Natural killer cell (primary cell): Measurements from ENCODE around the gene TCP11. TPM values are rescaled to one million over a fixed set of nuclear protein-coding genes. Genes with fewer than 3 reads are reported as not detected.

Experiments
- ATAC-seq, 3 donors: fragments of 150-1000 bp in 2 of 3; fragments of 200-7000 bp in 1 of 3; cut with Tn5 transposase; 1 replicate in 1 of 3; 2 replicates in 2 of 3; pipeline ENCODE4 v1.10.0; 2021; ENCODE audit warnings: mild to moderate bottlenecking in 2 of 3, moderate library complexity in 2 of 3
- DNase-seq, 2 donors: peaks; one replicate each; pipeline versions ENCODE4 v3.0.0 to v3.0.0-alpha.2; 2013 to 2021; ENCODE audit warnings: mixed read lengths in 1 of 2
- H3K27ac ChIP-seq: one replicate; pipeline ENCODE4 v1.5.1; 2013; ENCODE audit warnings: mild to moderate bottlenecking, low read length
- H3K27me3 ChIP-seq: one replicate; pipeline ENCODE4 v1.6.1; 2013; ENCODE audit warnings: low read length; ENCODE audit not compliant: control insufficient read depth, insufficient read depth
- H3K36me3 ChIP-seq: one replicate; pipeline ENCODE4 v1.6.1; 2013; ENCODE audit warnings: low read length; ENCODE audit not compliant: control insufficient read depth, insufficient read depth
- H3K4me1 ChIP-seq: one replicate; pipeline ENCODE4 v1.6.1; 2013; ENCODE audit warnings: low read length; ENCODE audit not compliant: control insufficient read depth, insufficient read depth
- H3K4me3 ChIP-seq: one replicate; pipeline ENCODE4 v1.5.1; 2013; ENCODE audit warnings: low read length
- H3K9me3 ChIP-seq: one replicate; pipeline ENCODE4 v1.6.1; 2013; ENCODE audit warnings: low read length; ENCODE audit not compliant: control insufficient read depth, insufficient read depth
- H3K27ac Mint-ChIP-seq, 2 donors: one replicate each; pipeline ENCODE4 v1.8.0; 2022; ENCODE audit warnings: mild to moderate bottlenecking in 2 of 2, mixed read lengths in 2 of 2, moderate library complexity in 1 of 2
- H3K27me3 Mint-ChIP-seq, 2 donors: one replicate each; pipeline ENCODE4 v1.8.0; 2022; ENCODE audit warnings: low read depth in 2 of 2, mixed read lengths in 2 of 2
- H3K36me3 Mint-ChIP-seq: one replicate; pipeline ENCODE4 v1.8.0; 2022; ENCODE audit warnings: mixed read lengths
- H3K4me1 Mint-ChIP-seq, 2 donors: one replicate each; pipeline ENCODE4 v1.8.0; 2022; ENCODE audit warnings: mixed read lengths in 2 of 2
- H3K4me3 Mint-ChIP-seq: one replicate; pipeline ENCODE4 v1.8.0; 2022; ENCODE audit warnings: mild to moderate bottlenecking, moderate library complexity, mixed read lengths
- H3K9me3 Mint-ChIP-seq, 2 donors: one replicate each; pipeline ENCODE4 v1.8.0; 2022; ENCODE audit warnings: mixed read lengths in 2 of 2
- WGBS: methylation state at CpG from one replicate; pipeline ENCODE4 v1.1.7; 2013; ENCODE audit warnings: missing lambda C conversion rate; ENCODE audit not compliant: insufficient coverage; 5-methylcytosine and 5-hydroxymethylcytosine counted together
- intact Hi-C: fragments of 100-400 bp; cut with micrococcal nuclease; formaldehyde crosslinking; loops from one replicate; pipeline ENCODE4 v1.14.2; 2022
- total RNA-seq, 4 donors: library from RNA; stranded (reverse); fragments of 120-200 nt in 1 of 4; gene quantifications; one replicate each; pipeline versions ENCODE4 v1.2.3 to v1.2.4, GENCODE V29; 2013 to 2022
- TF ChIP-seq, protein P1 (sequence below): fragments of 200-600 bp; IDR thresholded peaks from one replicate; pipeline ENCODE4 v1.8.0; 2022; ENCODE audit warnings: antibody characterized with exemption

The TCP11 gene
- total RNA-seq, 3 donors from 2014 or later (not counting 1 experiment from before 2014, with no cell fraction given): not detected

DNA sequence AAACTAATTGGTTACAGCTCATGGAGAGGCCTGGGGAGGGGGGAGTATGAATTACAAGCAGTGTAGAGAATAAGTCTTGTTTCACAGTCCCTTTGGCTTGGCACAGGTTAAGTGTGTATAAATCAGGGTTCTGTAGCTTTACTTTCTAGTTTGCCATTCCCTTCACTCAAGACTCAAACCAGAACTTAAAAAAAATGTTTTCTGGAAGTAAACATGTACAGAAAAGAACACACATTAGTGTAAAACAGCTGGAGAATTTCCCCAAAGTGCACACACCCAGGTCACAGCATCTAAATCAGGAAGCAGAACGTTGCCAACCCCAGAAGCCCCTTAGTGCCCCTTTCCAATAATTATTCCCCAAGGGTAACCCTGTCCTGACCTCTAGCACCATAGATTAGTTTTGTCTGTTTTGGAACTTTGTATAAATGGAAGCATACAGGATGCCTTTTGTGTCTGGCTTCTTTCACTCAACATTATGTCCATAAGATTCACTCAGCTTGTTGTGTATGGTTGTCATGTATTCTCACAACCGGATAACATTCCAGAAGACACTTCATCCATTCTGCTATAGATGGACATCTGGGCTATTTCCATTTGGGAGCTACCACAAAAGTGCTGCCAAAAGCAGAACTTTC, 38.9 kb upstream of the TCP11 start:
- peaks cover 13 to 18% of the 10 kb centered on the region in 2 donors for H3K27me3 Mint-ChIP-seq
- no peaks in the 10 kb centered on the region for H3K36me3 Mint-ChIP-seq
- Histone ChIP-seq H3K36me3 (no peaks in the 10 kb centered on the region), H3K27ac (no peak overlapping the region), H3K9me3 (no peaks in the 10 kb centered on the region), H3K27me3 (no peaks in the 10 kb centered on the region), H3K4me1 (no peaks in the 10 kb centered on the region), H3K4me3 (no peak overlapping the region)
- H3K4me3 Mint-ChIP-seq: no peak overlapping the region
- H3K4me1 Mint-ChIP-seq: no peaks in the 10 kb centered on the region
- H3K9me3 Mint-ChIP-seq: no peaks in the 10 kb centered on the region
- no peak overlapping the region for H3K27ac Mint-ChIP-seq
- intact Hi-C loops: no loop called here
- 100% methylated on average over 1 of the region's 2 CpGs for WGBS
- no peak for DNase-seq
- ATAC-seq: no peak
- TF ChIP-seq, protein P1, sequence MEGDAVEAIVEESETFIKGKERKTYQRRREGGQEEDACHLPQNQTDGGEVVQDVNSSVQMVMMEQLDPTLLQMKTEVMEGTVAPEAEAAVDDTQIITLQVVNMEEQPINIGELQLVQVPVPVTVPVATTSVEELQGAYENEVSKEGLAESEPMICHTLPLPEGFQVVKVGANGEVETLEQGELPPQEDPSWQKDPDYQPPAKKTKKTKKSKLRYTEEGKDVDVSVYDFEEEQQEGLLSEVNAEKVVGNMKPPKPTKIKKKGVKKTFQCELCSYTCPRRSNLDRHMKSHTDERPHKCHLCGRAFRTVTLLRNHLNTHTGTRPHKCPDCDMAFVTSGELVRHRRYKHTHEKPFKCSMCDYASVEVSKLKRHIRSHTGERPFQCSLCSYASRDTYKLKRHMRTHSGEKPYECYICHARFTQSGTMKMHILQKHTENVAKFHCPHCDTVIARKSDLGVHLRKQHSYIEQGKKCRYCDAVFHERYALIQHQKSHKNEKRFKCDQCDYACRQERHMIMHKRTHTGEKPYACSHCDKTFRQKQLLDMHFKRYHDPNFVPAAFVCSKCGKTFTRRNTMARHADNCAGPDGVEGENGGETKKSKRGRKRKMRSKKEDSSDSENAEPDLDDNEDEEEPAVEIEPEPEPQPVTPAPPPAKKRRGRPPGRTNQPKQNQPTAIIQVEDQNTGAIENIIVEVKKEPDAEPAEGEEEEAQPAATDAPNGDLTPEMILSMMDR: no peak

DNA sequence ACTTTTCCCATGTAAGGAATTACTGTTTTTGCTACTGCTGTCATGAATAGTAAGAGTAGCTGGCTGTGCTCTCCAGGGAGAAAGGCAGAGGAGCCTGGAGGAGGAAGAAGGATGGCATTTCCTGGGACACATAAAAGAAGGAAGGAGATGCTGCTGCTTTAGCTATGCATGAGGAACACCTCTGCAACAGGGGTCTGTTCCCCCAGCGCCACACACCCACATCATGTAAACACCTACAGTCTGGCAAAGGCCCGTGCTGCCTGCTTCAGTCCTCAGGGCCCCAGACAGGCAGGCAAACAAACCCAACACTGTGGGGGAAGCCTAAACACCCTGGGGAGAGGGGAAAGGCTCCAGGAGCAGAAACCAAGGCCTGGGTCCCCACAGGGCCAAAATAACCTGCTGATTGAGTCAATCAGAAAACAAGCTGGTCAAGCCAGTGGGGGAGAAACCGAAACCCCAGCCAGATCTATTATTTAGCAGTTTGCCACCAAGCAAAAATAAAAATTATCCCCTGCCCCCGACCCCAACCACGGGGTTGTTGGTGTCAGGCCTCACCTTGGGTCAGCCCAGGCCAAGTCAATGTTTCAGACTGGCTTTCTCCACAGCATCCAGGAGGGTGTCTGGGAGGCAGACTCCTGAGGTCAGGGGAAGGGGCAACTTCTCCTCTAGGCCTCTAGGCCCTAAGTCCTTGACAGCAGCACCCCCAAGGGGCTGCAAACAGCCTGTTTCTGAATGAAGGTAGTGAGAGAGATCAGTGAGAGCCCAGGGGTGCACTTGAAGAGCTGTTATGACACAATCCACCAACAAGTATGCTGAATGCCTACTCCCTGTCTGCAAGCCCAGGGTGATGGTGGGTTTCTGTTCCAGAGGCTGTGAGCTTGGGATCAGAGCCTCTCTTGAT, 38.0 kb upstream of the TCP11 start:
- H3K27ac Mint-ChIP-seq: no peak overlapping the region
- Histone ChIP-seq H3K27me3 (no peaks in the 10 kb centered on the region), H3K27ac (no peak overlapping the region), H3K36me3 (no peaks in the 10 kb centered on the region), H3K9me3 (no peaks in the 10 kb centered on the region), H3K4me1 (no peaks in the 10 kb centered on the region), H3K4me3 (no peak overlapping the region)
- DNase-seq (no peak), ATAC-seq (no peak)
- intact Hi-C loops: no loop called here
- H3K27me3 Mint-ChIP-seq: peaks cover 18 to 19% of the 10 kb centered on the region in 2 donors
- no peaks in the 10 kb centered on the region for H3K4me1 Mint-ChIP-seq
- WGBS: 76% methylated on average over 4 of the region's 5 CpGs
- no peaks in the 10 kb centered on the region for H3K36me3 Mint-ChIP-seq
- TF ChIP-seq, protein P1: no peak
- no peaks in the 10 kb centered on the region for H3K9me3 Mint-ChIP-seq
- no peak overlapping the region for H3K4me3 Mint-ChIP-seq

DNA sequence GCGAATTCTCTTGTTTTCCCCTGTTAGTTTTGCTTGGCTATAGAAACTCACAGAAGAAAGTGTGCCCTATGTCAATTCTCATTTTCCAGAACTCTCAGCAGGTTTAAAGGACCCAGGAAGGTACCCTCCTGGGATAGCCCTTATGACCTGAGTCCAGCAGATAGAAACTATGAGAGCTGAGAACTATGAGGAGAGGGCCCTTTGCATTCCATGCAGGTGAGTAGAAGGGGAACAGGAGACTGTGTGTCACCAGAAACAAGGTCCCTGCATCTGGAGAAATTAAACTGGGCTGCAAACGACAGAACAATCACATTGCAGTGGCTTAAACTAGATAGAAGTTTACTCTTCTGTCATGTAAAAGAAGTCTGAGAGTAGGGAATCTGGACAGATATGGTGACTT, 36.9 kb upstream of the TCP11 start:
- Mint-ChIP-seq H3K4me1 (no peaks in the 10 kb centered on the region), H3K9me3 (no peaks in the 10 kb centered on the region), H3K4me3 (no peak overlapping the region), H3K27me3 (peaks cover 17 to 20% of the 10 kb centered on the region in 2 donors), H3K27ac (no peak overlapping the region), H3K36me3 (no peaks in the 10 kb centered on the region)
- TF ChIP-seq, protein P1: no peak
- H3K9me3 ChIP-seq: no peaks in the 10 kb centered on the region
- DNase-seq: no peak
- H3K4me3 ChIP-seq: no peak overlapping the region
- intact Hi-C loops: no loop called here
- H3K27ac ChIP-seq: no peak overlapping the region
- no peaks in the 10 kb centered on the region for H3K4me1 ChIP-seq
- no peaks in the 10 kb centered on the region for H3K27me3 ChIP-seq
- no peak for ATAC-seq
- 96% methylated on average over 2 of the region's 2 CpGs for WGBS
- no peaks in the 10 kb centered on the region for H3K36me3 ChIP-seq
